MM.1S (cell line): ENCODE data around the gene SCN10A.

Experiments used
- DNase-seq: peaks from one replicate; pipeline ENCODE4 v3.0.0-alpha.2; 2015
- H2AFZ ChIP-seq: fragments of 300-600 bp; sonication (generic); 2 replicates; pipeline ENCODE4 v1.6.0; 2016; ENCODE audit warnings: antibody characterized with exemption, low read length
- H3F3A ChIP-seq: fragments of 300-600 bp; sonication (generic); 2 replicates; pipeline ENCODE4 v1.6.1; 2016; ENCODE audit warnings: mild to moderate bottlenecking, antibody characterized with exemption, low read length, moderate library complexity, mixed read lengths; ENCODE audit not compliant: insufficient read depth
- H3K27ac ChIP-seq: fragments of 300-600 bp; sonication (generic); 2 replicates; pipeline ENCODE4 v1.5.1; 2016; ENCODE audit warnings: mild to moderate bottlenecking, low read length
- H3K27me3 ChIP-seq: fragments of 300-600 bp; sonication (generic); replicated peaks from 2 replicates; pipeline ENCODE4 v1.6.0; 2016; ENCODE audit warnings: low read length; ENCODE audit not compliant: insufficient read depth
- H3K36me3 ChIP-seq: fragments of 300-600 bp; sonication (generic); replicated peaks from 2 replicates; pipeline ENCODE4 v1.6.1; 2016; ENCODE audit warnings: mild to moderate bottlenecking, low read length, mixed read lengths; ENCODE audit not compliant: insufficient read depth
- H3K4me1 ChIP-seq: fragments of 300-600 bp; sonication (generic); 2 replicates; pipeline ENCODE4 v1.6.1; 2016; ENCODE audit warnings: low read length, mixed read lengths
- H3K4me2 ChIP-seq: fragments of 300-600 bp; sonication (generic); 2 replicates; pipeline ENCODE4 v1.6.0; 2016; ENCODE audit warnings: low read depth, low read length
- H3K4me3 ChIP-seq: fragments of 300-600 bp; sonication (generic); 2 replicates; pipeline ENCODE4 v1.5.1; 2016; ENCODE audit warnings: low read length, mixed read lengths
- H3K79me2 ChIP-seq: fragments of 300-600 bp; sonication (generic); 2 replicates; pipeline ENCODE4 v1.6.1; 2016; ENCODE audit warnings: mixed run types, low read length, mixed read lengths
- H3K9ac ChIP-seq: fragments of 300-600 bp; sonication (generic); 2 replicates; pipeline ENCODE4 v1.6.1; 2016; ENCODE audit warnings: low read length, mixed read lengths
- H3K9me2 ChIP-seq: fragments of 300-600 bp; sonication (generic); replicated peaks from 2 replicates; pipeline ENCODE4 v1.6.1; 2016; ENCODE audit warnings: mild to moderate bottlenecking, low read length, mixed read lengths; ENCODE audit not compliant: insufficient read depth
- H3K9me3 ChIP-seq: fragments of 300-600 bp; sonication (generic); replicated peaks from 2 replicates; pipeline ENCODE4 v1.6.1; 2016; ENCODE audit warnings: mild to moderate bottlenecking, low read length, mixed read lengths; ENCODE audit not compliant: insufficient read depth
- H4K20me1 ChIP-seq: fragments of 300-600 bp; sonication (generic); 2 replicates; pipeline ENCODE4 v1.6.1; 2016; ENCODE audit warnings: mild to moderate bottlenecking, low read length, moderate library complexity, mixed read lengths; ENCODE audit not compliant: insufficient read depth
- EZH2 ChIP-seq: fragments of 300-600 bp; sonication (generic); optimal IDR thresholded peaks from 2 replicates; pipeline ENCODE3; 2017; ENCODE audit warnings: low read depth, mild to moderate bottlenecking, antibody characterized with exemption, low read length, mixed read lengths
- EZH2phosphoT487 ChIP-seq: fragments of 300-600 bp; sonication (generic); IDR thresholded peaks from 2 replicates; pipeline ENCODE4 v1.6.1; 2018; ENCODE audit warnings: antibody characterized with exemption, low read length
- TF ChIP-seq, protein P1 (sequence below): fragments of 300-600 bp; sonication (generic); IDR thresholded peaks from 2 replicates; pipeline ENCODE4 v1.5.1; 2016; ENCODE audit warnings: antibody characterized with exemption, low read length, mixed read lengths

SCN10A gene

DNA sequence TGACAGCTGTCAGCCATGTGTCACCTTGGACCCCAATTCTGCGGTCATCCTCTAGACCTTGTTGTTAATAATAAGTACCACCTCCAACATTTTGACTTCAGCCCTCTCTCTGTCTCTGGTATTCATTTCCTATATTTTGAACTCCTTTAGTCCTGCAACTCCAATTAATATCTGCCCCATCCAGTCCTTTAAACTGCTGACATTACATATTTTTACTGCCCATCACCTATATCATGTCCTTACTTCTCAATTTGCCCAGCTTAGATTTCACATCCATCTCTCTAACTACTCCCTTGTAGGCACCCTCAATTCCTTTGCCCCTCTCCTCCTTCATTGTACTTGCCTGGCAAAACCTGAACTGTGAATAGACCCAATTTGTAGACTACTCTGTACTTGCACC lies 73.5 kb downstream of the SCN10A start:
- no peak for DNase-seq
- Histone ChIP-seq H3K4me3 (no peak overlapping the region), H3K4me2 (no peak overlapping the region), H3K27me3 (no peaks in the 10 kb centered on the region), H3K9ac (no peak overlapping the region), H4K20me1 (no peaks in the 10 kb centered on the region), H3K36me3 (no peaks in the 10 kb centered on the region), H2AFZ (no peak overlapping the region), H3K9me2 (no peaks in the 10 kb centered on the region), H3K9me3 (no peaks in the 10 kb centered on the region), H3K79me2 (no peaks in the 10 kb centered on the region), H3K27ac (no peak overlapping the region), H3K4me1 (no peaks in the 10 kb centered on the region), H3F3A (no peaks in the 10 kb centered on the region)
- no peak for TF ChIP-seq EZH2phosphoT487
- TF ChIP-seq, protein P1, sequence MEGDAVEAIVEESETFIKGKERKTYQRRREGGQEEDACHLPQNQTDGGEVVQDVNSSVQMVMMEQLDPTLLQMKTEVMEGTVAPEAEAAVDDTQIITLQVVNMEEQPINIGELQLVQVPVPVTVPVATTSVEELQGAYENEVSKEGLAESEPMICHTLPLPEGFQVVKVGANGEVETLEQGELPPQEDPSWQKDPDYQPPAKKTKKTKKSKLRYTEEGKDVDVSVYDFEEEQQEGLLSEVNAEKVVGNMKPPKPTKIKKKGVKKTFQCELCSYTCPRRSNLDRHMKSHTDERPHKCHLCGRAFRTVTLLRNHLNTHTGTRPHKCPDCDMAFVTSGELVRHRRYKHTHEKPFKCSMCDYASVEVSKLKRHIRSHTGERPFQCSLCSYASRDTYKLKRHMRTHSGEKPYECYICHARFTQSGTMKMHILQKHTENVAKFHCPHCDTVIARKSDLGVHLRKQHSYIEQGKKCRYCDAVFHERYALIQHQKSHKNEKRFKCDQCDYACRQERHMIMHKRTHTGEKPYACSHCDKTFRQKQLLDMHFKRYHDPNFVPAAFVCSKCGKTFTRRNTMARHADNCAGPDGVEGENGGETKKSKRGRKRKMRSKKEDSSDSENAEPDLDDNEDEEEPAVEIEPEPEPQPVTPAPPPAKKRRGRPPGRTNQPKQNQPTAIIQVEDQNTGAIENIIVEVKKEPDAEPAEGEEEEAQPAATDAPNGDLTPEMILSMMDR: no peak
- TF ChIP-seq EZH2: no peak

DNA sequence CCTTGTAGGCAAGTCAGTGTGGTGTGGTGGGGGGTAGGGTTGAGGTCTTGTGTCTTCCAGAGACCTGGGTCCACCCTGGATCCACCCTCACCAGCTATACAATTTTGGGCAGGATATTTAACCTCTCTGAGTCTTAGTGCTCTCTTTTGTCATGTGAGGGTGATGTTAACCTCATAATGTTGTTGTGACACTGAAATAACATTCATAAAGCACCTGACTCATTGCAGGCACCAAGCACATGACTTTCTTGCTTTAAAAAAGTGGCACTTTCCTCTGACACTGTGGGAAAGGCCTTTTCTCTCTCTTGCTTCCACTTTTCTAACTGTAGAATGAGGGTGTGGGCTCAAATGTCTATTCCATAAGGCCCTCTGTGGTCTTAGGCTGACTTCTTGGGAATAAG lies 75.5 kb downstream of the SCN10A start:
- Histone ChIP-seq H3K9ac (no peak overlapping the region), H3K9me3 (no peaks in the 10 kb centered on the region), H3K79me2 (no peaks in the 10 kb centered on the region), H3K4me3 (no peak overlapping the region), H3K36me3 (no peaks in the 10 kb centered on the region), H3K9me2 (no peaks in the 10 kb centered on the region), H2AFZ (no peak overlapping the region), H3K4me1 (no peaks in the 10 kb centered on the region), H3K4me2 (no peak overlapping the region), H4K20me1 (no peaks in the 10 kb centered on the region), H3K27me3 (no peaks in the 10 kb centered on the region), H3F3A (no peaks in the 10 kb centered on the region), H3K27ac (no peak overlapping the region)
- TF ChIP-seq EZH2phosphoT487: no peak
- TF ChIP-seq EZH2: no peak
- TF ChIP-seq, protein P1: no peak
- DNase-seq: no peak

DNA sequence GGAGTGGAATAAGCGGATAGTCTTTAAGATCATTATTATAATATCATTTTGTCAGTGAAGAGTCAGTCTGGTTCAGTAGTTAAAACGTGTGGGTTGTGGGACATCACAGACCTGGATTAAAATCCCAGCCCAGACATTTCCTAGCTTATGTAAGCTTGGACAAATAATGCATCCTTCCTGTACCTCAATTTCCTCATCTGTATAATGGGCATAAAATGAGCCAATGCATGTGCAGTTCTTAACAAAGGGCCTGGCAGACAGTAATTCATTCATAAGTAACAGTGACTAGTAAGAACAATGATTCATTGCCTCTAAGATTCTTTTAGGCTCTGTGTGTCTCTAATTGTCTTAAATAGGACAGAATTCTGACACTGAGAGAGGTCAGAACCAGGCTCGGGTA lies 76.1 kb downstream of the SCN10A start:
- no peak for DNase-seq
- no peaks in the 10 kb centered on the region for H3F3A ChIP-seq
- no peaks in the 10 kb centered on the region for H3K4me1 ChIP-seq
- H3K4me2 ChIP-seq: no peak overlapping the region
- no peaks in the 10 kb centered on the region for H4K20me1 ChIP-seq
- H3K79me2 ChIP-seq: no peaks in the 10 kb centered on the region
- H3K9ac ChIP-seq: no peak overlapping the region
- no peaks in the 10 kb centered on the region for H3K9me3 ChIP-seq
- no peak overlapping the region for H2AFZ ChIP-seq
- no peaks in the 10 kb centered on the region for H3K36me3 ChIP-seq
- TF ChIP-seq EZH2phosphoT487 (no peak), EZH2 (no peak)
- TF ChIP-seq, protein P1: no peak
- no peaks in the 10 kb centered on the region for H3K27me3 ChIP-seq
- H3K9me2 ChIP-seq: no peaks in the 10 kb centered on the region
- no peak overlapping the region for H3K27ac ChIP-seq
- no peak overlapping the region for H3K4me3 ChIP-seq

DNA sequence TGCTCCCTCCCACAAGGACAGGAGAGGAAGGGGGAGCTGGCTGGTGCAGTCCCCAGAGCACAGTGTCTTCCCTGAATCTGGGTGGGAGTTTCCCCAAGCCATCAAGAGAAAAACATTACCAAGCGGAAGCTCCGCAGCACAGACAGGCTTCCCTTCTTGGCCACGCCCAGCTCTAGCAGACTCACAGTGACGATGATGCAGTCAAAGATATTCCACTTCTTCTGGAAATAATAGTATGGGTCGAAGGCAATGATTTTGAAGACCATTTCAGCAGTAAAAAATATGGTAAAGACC lies 76.7 kb downstream of the SCN10A start:
- Histone ChIP-seq H3K9me3 (no peaks in the 10 kb centered on the region), H3K4me2 (no peak overlapping the region), H3K4me1 (no peaks in the 10 kb centered on the region), H3K36me3 (no peaks in the 10 kb centered on the region), H3K27me3 (no peaks in the 10 kb centered on the region), H3K4me3 (no peak overlapping the region), H4K20me1 (no peaks in the 10 kb centered on the region), H3K27ac (no peak overlapping the region), H3F3A (no peaks in the 10 kb centered on the region), H3K9ac (no peak overlapping the region), H3K79me2 (no peaks in the 10 kb centered on the region), H2AFZ (no peak overlapping the region), H3K9me2 (no peaks in the 10 kb centered on the region)
- no peak for DNase-seq
- TF ChIP-seq, protein P1: no peak
- no peak for TF ChIP-seq EZH2phosphoT487
